Mammary epithelial cell (primary cell): Measurements from ENCODE around the gene TACC3.

Source experiments
- CTCF ChIP-seq, 2 donors: IDR thresholded peaks in 1 of 2; conservative IDR thresholded peaks in 1 of 2; 2 replicates each; pipeline ENCODE4 v1.5.1; 2011 to 2012; ENCODE audit warnings: inconsistent platforms in 2 of 2, low read length in 2 of 2, mild to moderate bottlenecking in 2 of 2, control low read depth in 1 of 2, low read depth in 1 of 2; ENCODE audit not compliant: insufficient read depth in 1 of 2; ENCODE audit errors: extremely low read depth in 1 of 2
- EZH2 ChIP-seq: IDR thresholded peaks from 2 replicates; pipeline ENCODE4 v1.6.1; 2012; ENCODE audit warnings: low read length, inconsistent platforms, borderline replicate concordance

- TF ChIP-seq CTCF (conservative IDR thresholded peaks at IDR 0.05 in 1 of 2, IDR thresholded peaks at IDR 0.05 in 1 of 2; ENCODE audit: extremely low read depth in 1 of 2, insufficient read depth in 1 of 2, low read depth in 1 of 2, low read length in 2 of 2): no peak
- TF ChIP-seq EZH2: no peak
Measured at GRCh38 chr4:1740021-1740545, 18.8 kb downstream of the TACC3 start.
